BLaER1 treated with 17β-estradiol and CSF1 and Interleukin-3, amounts not matched to agents 10 nM and 100 nM (cell line): ENCODE results near the gene MAPRE2.

Source experiments
- H3K27ac ChIP-seq, 11 experiments: shearing (Covaris generic); formaldehyde crosslinking; 2 replicates each; pipeline ENCODE4 v1.8.1; 2022
- H3K27me3 ChIP-seq, 11 experiments: shearing (Covaris generic); formaldehyde crosslinking; 2 replicates each; pipeline ENCODE4 v1.8.1; 2022
- H3K36me3 ChIP-seq, 11 experiments: shearing (Covaris generic); formaldehyde crosslinking; 2 replicates each; pipeline ENCODE4 v1.8.1; 2022
- H3K4me1 ChIP-seq, 10 experiments: shearing (Covaris generic); formaldehyde crosslinking; 2 replicates each; pipeline ENCODE4 v1.8.1; 2022
- H3K4me2 ChIP-seq, 11 experiments: shearing (Covaris generic); formaldehyde crosslinking; 2 replicates each; pipeline ENCODE4 v1.8.1; 2022
- H3K4me3 ChIP-seq, 10 experiments: shearing (Covaris generic); formaldehyde crosslinking; 2 replicates each; pipeline ENCODE4 v1.8.1; 2022
- H3K9ac ChIP-seq, 11 experiments: shearing (Covaris generic); formaldehyde crosslinking; 2 replicates each; pipeline ENCODE4 v1.8.1; 2022
- H3K9me3 ChIP-seq, 11 experiments: shearing (Covaris generic); formaldehyde crosslinking; replicated peaks in 1 of 11; 2 replicates each; pipeline ENCODE4 v1.8.1; 2022
- H4K20me1 ChIP-seq, 11 experiments: shearing (Covaris generic); formaldehyde crosslinking; 2 replicates each; pipeline ENCODE4 v1.8.1; 2022
- Cebpa-rat ChIP-seq, 11 experiments: shearing (Covaris generic); IDR thresholded peaks; 2 replicates each; pipeline ENCODE4 v1.8.1; 2022

The MAPRE2 gene

GRCh38 chr18:35075132-35075531 is 33.9 kb downstream of the MAPRE2 start:
- no peak overlapping the region for H3K4me2 ChIP-seq
- no peak overlapping the region for H3K4me3 ChIP-seq
- H3K27me3 ChIP-seq: no peaks in the 10 kb centered on the region
- peaks cover 28 to 69% (median 40%) of the 10 kb centered on the region in 11 experiments for H3K36me3 ChIP-seq
- H3K27ac ChIP-seq: no peak overlapping the region
- no peak for TF ChIP-seq Cebpa-rat (IDR thresholded peaks at IDR 0.05)
- no peaks in the 10 kb centered on the region for H3K9me3 ChIP-seq
- H3K9ac ChIP-seq: no peak overlapping the region
- H3K4me1 ChIP-seq: peaks cover 0 to 16% (median 7%) of the 10 kb centered on the region in 10 experiments; a peak in 6 of 20 replicates
- H4K20me1 ChIP-seq: no peaks in the 10 kb centered on the region; a peak in 1 of 22 replicates

DNA sequence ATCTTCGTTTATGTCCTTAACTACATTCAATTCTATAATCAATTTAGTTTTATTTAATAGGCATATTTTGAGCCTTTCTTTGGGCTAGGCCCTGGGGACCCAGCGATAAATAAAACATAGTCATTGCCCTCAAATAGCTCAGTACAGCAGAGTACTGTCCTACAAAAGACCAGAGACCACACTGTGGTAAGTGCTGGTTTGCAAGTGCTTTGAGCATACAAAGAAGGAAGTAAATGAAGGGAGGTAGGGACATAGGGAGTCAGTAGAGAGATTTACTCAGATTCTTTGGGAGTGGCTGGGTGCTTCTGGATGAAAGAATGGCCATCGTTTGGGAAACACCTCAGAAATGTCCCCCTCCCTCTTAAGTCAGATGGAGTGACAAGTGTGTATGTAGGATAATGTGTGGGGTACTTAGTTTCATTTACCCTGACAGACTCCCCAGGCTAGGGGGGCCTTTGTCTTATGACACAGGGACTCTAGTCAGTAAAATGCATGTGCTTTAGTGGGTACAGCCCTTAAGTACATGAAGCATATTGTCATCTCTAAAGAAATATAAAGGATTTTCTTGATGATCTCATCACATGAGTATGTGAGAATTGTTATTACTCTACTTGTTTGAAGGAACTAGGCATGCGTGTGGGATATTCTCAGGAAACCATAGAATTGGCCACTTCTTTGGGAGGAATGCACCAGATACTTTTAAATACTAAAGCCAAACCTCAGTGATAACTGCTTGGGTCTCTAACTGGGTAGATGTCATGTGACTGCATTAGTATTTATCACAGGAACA is 35.1 kb downstream of the MAPRE2 start:
- Histone ChIP-seq H3K4me2 (no peak overlapping the region), H3K27ac (no peak overlapping the region)

GRCh38 chr18:35077937-35078336 is 36.7 kb downstream of the MAPRE2 start:
- H3K4me3 ChIP-seq: no peak overlapping the region
- no peaks in the 10 kb centered on the region for H3K27me3 ChIP-seq
- H3K27ac ChIP-seq: no peak overlapping the region
- no peak overlapping the region for H3K9ac ChIP-seq
- no peak overlapping the region for H3K4me2 ChIP-seq
- TF ChIP-seq Cebpa-rat (IDR thresholded peaks at IDR 0.05): no peak
- H3K9me3 ChIP-seq: no peaks in the 10 kb centered on the region
- peaks cover 11 to 63% (median 31%) of the 10 kb centered on the region in 11 experiments; a peak in 20 of 22 replicates for H3K36me3 ChIP-seq
- peaks cover 0 to 4% (median 0%) of the 10 kb centered on the region in 10 experiments; a peak in 1 of 20 replicates for H3K4me1 ChIP-seq
- H4K20me1 ChIP-seq: no peaks in the 10 kb centered on the region; a peak in 2 of 22 replicates

More for the DNA sequence above, 35.1 kb downstream of the MAPRE2 start:
- no peak overlapping the region for H3K9ac ChIP-seq
- no peak for TF ChIP-seq Cebpa-rat (IDR thresholded peaks at IDR 0.05)
- H3K4me1 ChIP-seq: peaks cover 0 to 15% (median 7%) of the 10 kb centered on the region in 10 experiments; a peak in 6 of 20 replicates
- H3K4me3 ChIP-seq: no peak overlapping the region
- H3K9me3 ChIP-seq: no peaks in the 10 kb centered on the region
- H3K36me3 ChIP-seq: peaks cover 16 to 65% (median 31%) of the 10 kb centered on the region in 11 experiments; a peak in 20 of 22 replicates
- H3K27me3 ChIP-seq: no peaks in the 10 kb centered on the region
- no peaks in the 10 kb centered on the region; a peak in 2 of 22 replicates for H4K20me1 ChIP-seq

- Histone ChIP-seq H3K27me3 (no peaks in the 10 kb centered on the region), H3K4me2 (no peak overlapping the region), H3K4me1 (0 out of 20 replicates have a peak, but pooled peaks cover 0 to 6% (median 0%) of the 10 kb centered on the region in 10 experiments), H3K9me3 (no peaks in the 10 kb centered on the region), H3K4me3 (no peak overlapping the region), H4K20me1 (peaks cover 0 to 4% (median 0%) of the 10 kb centered on the region in 11 experiments; a peak in 6 of 22 replicates), H3K9ac (no peak overlapping the region), H3K27ac (no peak overlapping the region), H3K36me3 (peaks cover 11 to 52% (median 25%) of the 10 kb centered on the region in 11 experiments; a peak in 20 of 22 replicates)
- TF ChIP-seq Cebpa-rat (IDR thresholded peaks at IDR 0.05): no peak
Measured at GRCh38 chr18:35080058-35080457, 38.8 kb downstream of the MAPRE2 start.

- TF ChIP-seq Cebpa-rat (IDR thresholded peaks at IDR 0.05): no peak
- peaks cover 11 to 32% (median 21%) of the 10 kb centered on the region in 11 experiments; a peak in 19 of 22 replicates for H3K36me3 ChIP-seq
- no peak overlapping the region for H3K27ac ChIP-seq
- no peaks in the 10 kb centered on the region for H3K9me3 ChIP-seq
- H4K20me1 ChIP-seq: peaks cover 0 to 7% (median 0%) of the 10 kb centered on the region in 11 experiments; a peak in 6 of 22 replicates
- no peak overlapping the region for H3K9ac ChIP-seq
- 0 out of 20 replicates have a peak, but pooled peaks cover 0 to 11% (median 0%) of the 10 kb centered on the region in 10 experiments for H3K4me1 ChIP-seq
- H3K27me3 ChIP-seq: no peaks in the 10 kb centered on the region
- no peak overlapping the region for H3K4me2 ChIP-seq
- no peak overlapping the region for H3K4me3 ChIP-seq
Measured at GRCh38 chr18:35083174-35083712, 42.0 kb downstream of the MAPRE2 start.

DNA sequence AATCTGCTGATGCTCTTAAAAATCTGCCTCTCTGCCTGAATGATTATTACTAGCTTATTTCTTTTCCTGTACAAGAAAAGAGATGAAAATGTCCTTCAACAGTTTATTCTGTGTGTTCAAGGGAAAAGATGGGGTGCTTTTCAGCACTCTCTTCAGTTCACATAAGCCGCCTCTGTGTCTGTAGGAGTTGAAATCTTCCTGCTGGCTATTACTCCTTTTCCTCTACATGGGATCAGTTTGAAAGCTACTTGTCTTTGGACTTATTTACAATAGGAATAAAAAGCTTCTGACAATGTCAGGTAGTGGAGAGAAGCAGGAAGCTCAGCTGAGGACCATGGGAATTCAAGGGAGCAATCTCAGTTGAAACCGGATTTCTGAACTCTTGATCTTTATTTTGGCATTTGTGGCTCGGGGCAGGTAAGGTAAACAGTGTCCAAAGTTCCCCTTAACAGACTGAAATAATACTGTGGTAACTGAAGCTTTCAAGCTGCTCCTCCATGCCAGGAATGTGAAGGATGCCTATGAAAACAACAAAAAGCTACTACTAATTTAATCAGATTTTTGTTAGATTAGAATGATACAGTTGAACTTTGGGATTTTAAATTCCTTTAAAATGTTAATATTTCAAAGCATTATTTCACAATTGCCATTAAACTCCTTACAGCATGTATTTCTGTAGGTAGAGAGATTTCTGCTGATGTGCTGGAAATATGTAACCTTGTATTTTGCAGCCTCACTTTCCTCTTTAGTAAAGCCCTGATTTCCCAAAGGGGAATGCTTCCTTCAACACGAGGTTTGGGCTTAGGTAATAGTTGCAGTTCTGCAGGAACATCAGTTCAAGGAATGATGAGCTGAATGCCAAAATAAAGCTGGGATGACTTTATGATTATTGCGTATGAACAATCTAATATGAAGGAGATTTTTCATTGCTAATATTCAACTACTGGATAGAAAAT is 43.6 kb downstream of the MAPRE2 start:
- H4K20me1 ChIP-seq: peaks cover 0 to 7% (median 0%) of the 10 kb centered on the region in 11 experiments; a peak in 6 of 22 replicates
- no peak overlapping the region for H3K4me3 ChIP-seq
- no peak overlapping the region for H3K4me2 ChIP-seq

GRCh38 chr18:35085450-35086380 is 44.5 kb downstream of the MAPRE2 start:
- H3K4me2 ChIP-seq: no peak overlapping the region
- H3K9ac ChIP-seq: no peak overlapping the region
- H3K4me3 ChIP-seq: no peak overlapping the region
- no peaks in the 10 kb centered on the region for H3K27me3 ChIP-seq
- H3K36me3 ChIP-seq: peaks cover 0 to 12% (median 7%) of the 10 kb centered on the region in 11 experiments; a peak in 13 of 22 replicates
- peaks cover 0 to 7% (median 0%) of the 10 kb centered on the region in 11 experiments; a peak in 6 of 22 replicates for H4K20me1 ChIP-seq
- H3K4me1 ChIP-seq: 0 out of 20 replicates have a peak, but pooled peaks cover 0 to 11% (median 0%) of the 10 kb centered on the region in 10 experiments
- no peak overlapping the region for H3K27ac ChIP-seq
- no peak for TF ChIP-seq Cebpa-rat (IDR thresholded peaks at IDR 0.05)
- H3K9me3 ChIP-seq: no peaks in the 10 kb centered on the region

More for the DNA sequence above, 43.6 kb downstream of the MAPRE2 start:
- Histone ChIP-seq H3K27ac (no peak overlapping the region), H3K27me3 (no peaks in the 10 kb centered on the region), H3K4me1 (0 out of 20 replicates have a peak, but pooled peaks cover 0 to 11% (median 0%) of the 10 kb centered on the region in 10 experiments), H3K9me3 (no peaks in the 10 kb centered on the region), H3K9ac (no peak overlapping the region), H3K36me3 (peaks cover 0 to 16% (median 11%) of the 10 kb centered on the region in 11 experiments; a peak in 14 of 22 replicates)
- no peak for TF ChIP-seq Cebpa-rat (IDR thresholded peaks at IDR 0.05)
